Activated T-helper 1 cell treated with Interleukin-2 at 50 U/mL for 16 hours (primary cell): Measurements from ENCODE around the gene TRAF7.
"Not testable (repeated sequence)": the region's sequence is repeated elsewhere in the genome, so short reads cannot be mapped to it uniquely, and the experiment has no call there.

ENCODE experiments used
- DNase-seq: peaks from one replicate; pipeline ENCODE4 v3.0.0-alpha.2; 2020; ENCODE audit warnings: low read depth

TRAF7 gene

DNA sequence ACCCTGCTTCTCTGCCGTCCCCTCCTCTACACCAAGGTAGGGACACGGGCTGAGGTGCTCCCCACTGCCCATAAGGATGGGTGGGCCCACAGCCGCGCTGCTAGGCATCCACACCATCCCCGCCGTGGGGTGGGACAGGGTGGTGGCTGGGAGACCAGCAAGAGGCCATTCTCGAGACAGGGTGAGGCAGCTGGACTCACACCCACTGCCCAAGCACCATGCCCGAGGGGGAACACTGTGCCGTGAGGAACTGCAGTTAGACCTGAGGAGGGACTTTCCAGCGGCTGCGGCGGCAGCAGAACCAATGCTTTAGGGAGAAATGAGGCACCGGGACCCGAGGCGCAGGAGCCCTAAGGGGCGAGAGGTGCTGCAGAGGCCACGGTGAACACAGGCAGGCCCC, 33.2 kb upstream of the TRAF7 start:
- DNase-seq = no peak

GRCh38 chr16:2122934-2123683, 32.5 kb upstream of the TRAF7 start:
- not testable (repeated sequence) for DNase-seq

GRCh38 chr16:2123706-2124376, 31.7 kb upstream of the TRAF7 start:
- DNase-seq = not testable (repeated sequence)

DNA sequence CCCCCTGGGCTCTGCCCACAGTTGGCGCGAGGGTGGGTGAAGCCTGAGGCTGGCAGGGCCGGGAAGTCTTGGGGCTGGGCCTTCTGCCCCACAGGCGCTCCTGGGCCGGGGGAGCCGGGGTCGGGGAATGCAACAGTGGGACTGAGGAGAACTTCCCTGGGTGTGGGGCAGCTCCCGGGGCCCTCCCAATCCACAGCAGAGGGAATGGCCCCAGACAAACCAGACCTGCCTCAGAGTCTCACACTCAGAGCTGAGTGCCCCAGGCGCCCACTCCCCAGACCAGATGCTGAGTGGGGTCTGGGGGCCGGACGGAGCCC, 31.2 kb upstream of the TRAF7 start:
- not testable (repeated sequence) for DNase-seq

DNA sequence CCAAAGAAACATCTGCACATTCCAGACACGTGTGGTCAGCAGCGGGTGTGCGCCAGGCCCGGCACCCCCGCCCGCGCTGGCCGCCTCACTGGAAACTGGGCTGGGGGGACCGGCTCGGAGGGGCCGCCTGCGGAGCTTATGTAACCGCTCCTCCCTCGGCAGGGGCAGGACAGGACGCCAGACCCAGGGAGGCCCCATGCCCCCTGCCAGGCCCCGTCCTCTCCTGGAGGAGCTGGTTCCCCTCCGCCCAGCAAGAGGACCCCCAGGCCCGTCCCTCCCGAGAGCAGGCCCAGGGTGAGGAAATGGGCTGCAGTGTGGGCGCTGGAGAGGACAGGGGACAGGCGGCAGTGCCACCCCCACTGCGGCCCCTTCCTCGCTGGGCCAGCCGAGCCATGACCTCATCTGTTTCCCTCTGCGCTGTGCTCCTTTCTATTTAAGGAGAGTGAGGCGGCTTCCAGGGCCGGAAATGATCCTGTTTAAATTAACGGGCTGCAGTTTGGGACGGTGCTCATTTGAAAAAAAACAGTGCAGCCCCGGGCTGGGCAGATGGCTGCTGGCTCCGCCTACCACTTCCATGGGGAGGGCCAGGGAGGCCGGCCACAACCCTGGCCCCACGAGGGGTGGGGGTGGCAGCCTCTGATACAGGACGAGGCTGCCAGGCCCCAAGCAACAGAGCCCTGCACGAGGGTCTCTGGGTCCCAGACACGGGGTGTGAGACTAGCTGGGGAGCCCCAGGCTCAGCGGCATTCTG, 30.7 kb upstream of the TRAF7 start:
- DNase-seq = not testable (repeated sequence)

DNA sequence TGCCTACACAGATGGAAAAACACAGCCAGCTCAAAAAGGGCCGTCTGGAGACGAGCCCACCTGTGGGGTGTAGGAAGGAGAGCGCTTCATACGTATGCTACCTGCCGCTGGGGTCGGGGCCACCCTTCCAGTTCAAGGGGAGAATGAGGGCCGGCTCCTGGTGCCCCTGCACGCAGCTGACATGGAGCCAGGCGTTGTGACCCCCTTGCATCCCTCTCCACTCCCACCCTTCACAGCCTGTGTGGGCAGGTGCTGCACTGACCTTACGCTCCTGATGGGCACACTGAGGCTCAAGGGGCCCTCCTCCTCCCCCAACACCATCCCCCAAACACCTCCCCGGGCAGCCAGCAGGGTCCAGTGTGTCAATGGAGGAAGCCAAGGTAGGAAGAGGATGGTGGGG, 30.0 kb upstream of the TRAF7 start:
- not testable (repeated sequence) for DNase-seq

DNA sequence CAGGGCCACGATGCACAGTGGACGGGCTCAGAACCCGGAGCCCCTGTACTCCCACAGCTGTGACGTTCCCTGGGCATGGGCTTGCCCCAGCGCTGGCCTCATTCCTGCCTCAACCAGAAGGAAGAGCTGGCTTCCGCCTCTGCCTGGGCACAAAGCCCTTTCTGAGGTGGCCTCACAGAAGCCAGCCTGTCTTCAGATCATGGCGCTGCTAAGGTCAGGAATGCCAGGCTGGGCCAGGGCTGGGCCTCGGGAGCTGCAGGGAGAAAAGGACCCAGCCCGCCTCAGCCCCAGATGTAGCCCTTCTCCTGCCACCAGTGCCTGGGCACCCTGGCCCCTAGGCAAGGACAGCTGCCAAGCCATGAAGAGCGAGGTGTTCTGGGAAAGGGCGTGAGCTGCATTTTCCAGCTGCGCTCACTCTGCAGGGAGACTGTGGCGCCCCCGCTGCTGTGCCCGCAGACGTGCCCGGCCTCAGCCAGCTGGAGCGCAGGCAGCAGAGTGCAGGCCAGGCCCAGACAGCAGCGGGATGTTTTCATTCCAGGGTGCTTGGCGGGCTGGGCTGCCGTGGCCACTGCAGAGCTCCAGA, 29.3 kb upstream of the TRAF7 start:
- DNase-seq = not testable (repeated sequence)

- DNase-seq = not testable (repeated sequence)
These were observed 28.5 kb upstream of the TRAF7 start for GRCh38 chr16:2126928-2127556.

- DNase-seq = not testable (repeated sequence)
These were observed 27.8 kb upstream of the TRAF7 start for GRCh38 chr16:2127630-2128280.

DNA sequence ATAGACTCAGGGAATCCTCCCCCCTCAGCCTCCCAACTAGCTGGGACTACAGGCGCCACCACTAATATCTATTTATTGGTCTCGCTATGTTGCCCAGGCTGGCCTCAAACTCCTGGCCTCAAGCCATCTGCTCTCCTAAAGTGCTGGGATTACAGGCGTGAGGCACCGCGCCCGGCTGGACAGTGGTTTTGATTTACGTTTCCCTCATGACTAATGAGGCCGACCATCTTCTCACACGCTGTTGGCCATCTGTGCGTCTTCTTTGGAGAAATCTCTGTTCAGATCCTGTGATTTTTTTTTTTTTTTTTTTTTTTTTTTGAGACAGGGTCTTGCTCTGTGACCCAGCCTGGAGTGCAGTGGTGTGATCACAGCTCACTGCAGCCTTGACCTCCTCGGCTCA, 26.3 kb upstream of the TRAF7 start:
- DNase-seq = not testable (repeated sequence)

DNA sequence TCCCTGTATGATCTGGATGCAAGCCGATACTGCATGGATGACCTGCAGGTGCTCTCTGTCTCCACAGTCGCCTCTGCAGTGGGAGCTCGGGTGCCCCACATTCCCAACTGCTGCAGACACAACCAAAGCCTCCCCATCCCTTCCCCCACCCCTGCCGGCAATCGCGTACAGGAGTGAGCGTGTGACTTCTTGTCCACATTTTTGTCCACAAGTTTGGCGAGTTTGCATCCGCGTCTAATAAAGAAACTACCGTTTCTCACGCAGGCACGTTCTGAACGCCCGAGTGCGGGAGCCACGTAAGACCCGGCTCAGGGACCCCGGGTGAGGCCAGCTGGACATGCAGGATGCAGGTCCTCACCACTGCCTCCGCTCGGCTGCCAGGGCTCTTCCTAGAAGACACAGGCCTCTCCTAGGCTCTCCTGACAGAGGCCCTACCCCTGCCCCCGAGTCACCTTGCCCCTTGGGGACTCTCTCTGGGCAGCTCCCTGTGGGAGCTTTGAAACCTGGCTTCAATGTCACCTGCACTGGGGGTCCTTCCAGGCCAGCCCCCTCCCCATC, 25.6 kb upstream of the TRAF7 start:
- DNase-seq = not testable (repeated sequence)

DNA sequence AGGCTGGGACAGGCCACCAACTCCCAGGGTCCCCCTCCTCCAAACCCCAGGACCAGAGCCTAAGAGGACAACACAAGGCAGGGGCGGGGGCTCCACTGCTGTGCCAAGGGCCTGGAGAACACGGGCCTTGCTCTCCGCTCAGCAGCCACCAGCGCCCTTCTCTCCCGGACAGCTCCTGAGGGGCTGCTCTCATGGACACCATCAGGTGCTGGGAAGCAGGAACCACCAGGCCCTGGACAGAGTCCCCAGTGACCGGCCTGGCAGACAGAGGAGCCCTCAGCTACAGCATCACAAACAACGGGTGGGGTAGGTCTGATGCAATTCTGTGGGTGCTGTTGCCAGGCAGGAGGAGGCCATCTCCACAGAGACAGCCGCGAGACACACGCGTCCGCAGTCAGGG, 21.8 kb upstream of the TRAF7 start:
- not testable (repeated sequence) for DNase-seq

- not testable (repeated sequence) for DNase-seq
These were observed 20.5 kb upstream of the TRAF7 start for GRCh38 chr16:2135071-2135470.

GRCh38 chr16:2135770-2136490, 19.7 kb upstream of the TRAF7 start, which contains the start of gene PKD1:
PKD1 (minus strand) TSS chr16:2135898; CDS start chr16:2135689, 209 bp downstream.
- peak; percentile 98 for DNase-seq

GRCh38 chr16:2142942-2143877, 12.4 kb upstream of the TRAF7 start:
- DNase-seq = no peak

GRCh38 chr16:2143878-2144485, 11.6 kb upstream of the TRAF7 start:
- no peak for DNase-seq

DNA sequence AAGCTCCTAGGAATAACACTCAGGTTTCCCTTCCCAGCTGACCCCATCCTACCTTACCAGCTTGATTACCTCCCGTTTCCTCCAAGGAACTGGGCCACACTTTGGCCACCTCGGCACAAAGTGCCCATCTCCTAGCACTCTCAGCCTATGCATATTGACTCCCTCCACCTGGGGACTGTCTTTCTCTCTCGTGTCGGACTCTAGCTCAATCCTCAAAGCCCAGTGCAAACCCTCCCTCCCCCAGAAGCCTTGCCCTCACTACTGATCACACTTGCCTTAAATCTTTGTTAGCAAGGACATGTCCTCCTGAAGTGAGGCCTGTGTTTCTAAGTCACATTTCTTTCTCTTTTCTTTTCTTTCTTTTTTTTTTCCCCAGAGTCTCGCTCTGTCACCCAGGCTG, 9.7 kb upstream of the TRAF7 start:
- no peak for DNase-seq

DNA sequence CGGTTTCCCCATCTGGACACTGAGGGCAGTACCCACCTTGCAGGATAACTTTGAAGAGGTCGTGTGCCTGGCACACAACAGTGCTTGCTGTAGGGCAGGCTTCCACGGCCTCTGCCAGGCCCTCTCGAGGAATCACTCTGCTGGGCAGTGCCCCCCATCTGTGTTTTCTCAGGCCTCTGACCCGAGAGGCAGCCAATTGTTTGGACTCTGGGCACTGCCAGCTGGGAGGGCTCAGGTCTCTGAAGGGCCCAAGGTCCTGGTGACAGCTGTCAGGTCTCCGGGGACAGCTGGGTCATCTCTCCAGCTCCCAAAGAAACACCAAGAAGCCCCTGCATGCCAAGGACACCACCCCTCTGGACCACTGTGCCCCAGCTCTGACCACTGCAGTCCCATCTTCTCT, 8.2 kb upstream of the TRAF7 start:
- no peak for DNase-seq
